Measurements from ENCODE around the gene CAPN8. TPM values are rescaled to one million over a fixed set of nuclear protein-coding genes. Genes with fewer than 3 reads are reported as not detected.

The CAPN8 gene
- total and polyA plus RNA-seq, 11 donors = not detected

GRCh38 chr1:223551610-223552009 is 113.9 kb downstream of the CAPN8 start:
- H3K27me3 ChIP-seq = no peaks in the 10 kb centered on the region
- H3K4me1 ChIP-seq = no peaks in the 10 kb centered on the region
- ATAC-seq = no peak
- 81 to 88% (median 87%) methylated on average over 3 of the region's 3 CpGs for WGBS, 4 donors
- no peak overlapping the region for H3K27ac ChIP-seq
- H3K4me3 ChIP-seq = no peak overlapping the region
- H3K36me3 ChIP-seq = no peaks in the 10 kb centered on the region
- peaks cover 0 to 10% (median 0%) of the 10 kb centered on the region in 12 donors for H3K9me3 ChIP-seq
- intact Hi-C loops (cut with DNase I) = no loop called here
- no peak for TF ChIP-seq POLR2A (IDR thresholded peaks at IDR 0.05)
- no peak for TF ChIP-seq CTCF (IDR thresholded peaks at IDR 0.05)
- no peak for DNase-seq

- H3K4me3 ChIP-seq = no peak overlapping the region
- H3K4me1 ChIP-seq = no peaks in the 10 kb centered on the region
- H3K9me3 ChIP-seq = peaks cover 0 to 10% (median 0%) of the 10 kb centered on the region in 12 donors
- intact Hi-C loops (cut with DNase I) = no loop called here
- TF ChIP-seq CTCF (IDR thresholded peaks at IDR 0.05) (no peak), POLR2A (IDR thresholded peaks at IDR 0.05) (no peak)
- H3K27me3 ChIP-seq = no peaks in the 10 kb centered on the region
- no peak for DNase-seq
- WGBS, 4 donors = 86 to 93% (median 89%) methylated on average over 1 of the region's 1 CpG
- ATAC-seq = no peak
- H3K27ac ChIP-seq = no peak overlapping the region
- no peaks in the 10 kb centered on the region for H3K36me3 ChIP-seq
Measured at GRCh38 chr1:223549740-223550139, 115.8 kb downstream of the CAPN8 start.

DNA sequence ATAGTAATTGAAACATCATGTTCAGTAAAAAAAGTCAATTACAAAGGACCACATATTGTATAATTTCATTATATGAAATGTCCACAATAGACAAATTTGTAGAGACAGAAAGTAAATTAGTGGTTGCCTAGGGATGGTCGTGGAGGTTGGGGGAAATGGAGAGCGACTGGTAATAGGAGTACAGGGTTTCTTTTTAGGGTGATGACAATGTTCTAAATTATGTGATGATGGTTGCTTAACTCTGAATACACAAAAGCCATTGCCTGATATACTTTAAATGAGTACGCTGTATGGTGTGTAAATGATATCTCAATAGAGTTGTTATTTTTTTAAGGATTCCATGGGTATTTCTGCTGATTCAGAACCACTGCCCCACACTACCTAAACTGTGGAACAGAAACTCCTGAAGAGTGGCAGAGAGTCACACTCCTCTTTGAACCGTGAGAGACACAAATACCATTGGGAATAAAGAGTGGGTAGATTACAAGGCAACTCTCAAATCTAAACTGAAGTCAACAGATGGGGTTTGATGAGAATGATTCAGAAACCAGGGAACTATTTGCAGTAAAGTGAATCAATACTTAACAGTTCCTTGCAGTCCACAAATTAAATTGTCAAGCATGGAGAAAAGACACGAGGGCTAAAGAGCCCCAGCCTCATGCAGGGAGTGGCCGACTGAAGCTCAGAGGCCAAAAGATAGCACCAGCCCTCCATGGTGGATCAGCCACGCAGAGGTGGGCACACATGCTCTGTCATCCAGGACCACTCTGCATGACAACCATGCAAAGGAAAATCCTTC is 118.0 kb downstream of the CAPN8 start:
- 75 to 85% (median 80%) methylated on average over 7 of the region's 7 CpGs for WGBS, 4 donors
- no peak for ATAC-seq
- Histone ChIP-seq H3K9me3 (peaks cover 0 to 10% (median 0%) of the 10 kb centered on the region in 12 donors), H3K36me3 (no peaks in the 10 kb centered on the region), H3K4me3 (no peak overlapping the region), H3K4me1 (no peaks in the 10 kb centered on the region), H3K27me3 (no peaks in the 10 kb centered on the region), H3K27ac (no peak overlapping the region)
- intact Hi-C loops (cut with DNase I) = no loop called here
- no peak for TF ChIP-seq CTCF (IDR thresholded peaks at IDR 0.05)
- TF ChIP-seq POLR2A (IDR thresholded peaks at IDR 0.05) = no peak
- no peak for DNase-seq

GRCh38 chr1:223545343-223545742 is 120.2 kb downstream of the CAPN8 start:
- H3K36me3 ChIP-seq = no peaks in the 10 kb centered on the region
- ATAC-seq (no peak), DNase-seq (no peak)
- H3K9me3 ChIP-seq = peaks cover 0 to 10% (median 0%) of the 10 kb centered on the region in 12 donors
- TF ChIP-seq CTCF (IDR thresholded peaks at IDR 0.05) = no peak
- no peak for TF ChIP-seq POLR2A (IDR thresholded peaks at IDR 0.05)
- WGBS, 4 donors = 83 to 89% (median 87%) methylated on average over 4 of the region's 4 CpGs
- no peaks in the 10 kb centered on the region for H3K4me1 ChIP-seq
- intact Hi-C loops (cut with DNase I) = no loop called here
- no peak overlapping the region for H3K4me3 ChIP-seq
- H3K27me3 ChIP-seq = peaks cover 0 to 4% (median 0%) of the 10 kb centered on the region in 9 donors
- H3K27ac ChIP-seq = no peak overlapping the region
